Neural cell (in vitro differentiated cells): ENCODE data around the gene ZNF385C.

Experiments used
- EZH2 ChIP-seq: fragments of 200-600, 300-800 bp; shearing (Covaris generic), sonication (generic); IDR thresholded peaks from 2 replicates; pipeline ENCODE4 v1.6.1; 2014; ENCODE audit warnings: antibody characterized with exemption, low read length, borderline replicate concordance, mild to moderate bottlenecking; ENCODE audit not compliant: insufficient read depth, poor library complexity, severe bottlenecking
- RAD21 ChIP-seq: fragments of 450-650 bp; conservative IDR thresholded peaks from 2 replicates; pipeline ENCODE4 v1.6.1; 2014; ENCODE audit warnings: antibody characterized with exemption, mild to moderate bottlenecking, moderate library complexity
- REST ChIP-seq: IDR thresholded peaks from 2 replicates; pipeline ENCODE4 v1.6.1; 2012; ENCODE audit warnings: borderline replicate concordance
- TF ChIP-seq, protein P1 (sequence below): fragments of 450-650 bp; IDR thresholded peaks from 2 replicates; pipeline ENCODE4 v1.5.1; 2014; ENCODE audit warnings: antibody characterized with exemption, mild to moderate bottlenecking, moderate library complexity; ENCODE audit not compliant: poor library complexity, severe bottlenecking

- TF ChIP-seq, protein P1, sequence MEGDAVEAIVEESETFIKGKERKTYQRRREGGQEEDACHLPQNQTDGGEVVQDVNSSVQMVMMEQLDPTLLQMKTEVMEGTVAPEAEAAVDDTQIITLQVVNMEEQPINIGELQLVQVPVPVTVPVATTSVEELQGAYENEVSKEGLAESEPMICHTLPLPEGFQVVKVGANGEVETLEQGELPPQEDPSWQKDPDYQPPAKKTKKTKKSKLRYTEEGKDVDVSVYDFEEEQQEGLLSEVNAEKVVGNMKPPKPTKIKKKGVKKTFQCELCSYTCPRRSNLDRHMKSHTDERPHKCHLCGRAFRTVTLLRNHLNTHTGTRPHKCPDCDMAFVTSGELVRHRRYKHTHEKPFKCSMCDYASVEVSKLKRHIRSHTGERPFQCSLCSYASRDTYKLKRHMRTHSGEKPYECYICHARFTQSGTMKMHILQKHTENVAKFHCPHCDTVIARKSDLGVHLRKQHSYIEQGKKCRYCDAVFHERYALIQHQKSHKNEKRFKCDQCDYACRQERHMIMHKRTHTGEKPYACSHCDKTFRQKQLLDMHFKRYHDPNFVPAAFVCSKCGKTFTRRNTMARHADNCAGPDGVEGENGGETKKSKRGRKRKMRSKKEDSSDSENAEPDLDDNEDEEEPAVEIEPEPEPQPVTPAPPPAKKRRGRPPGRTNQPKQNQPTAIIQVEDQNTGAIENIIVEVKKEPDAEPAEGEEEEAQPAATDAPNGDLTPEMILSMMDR = no peak
- TF ChIP-seq EZH2 (no peak), RAD21 (no peak), REST (no peak)
These were observed 13.7 kb upstream of the ZNF385C start for GRCh38 chr17:42111871-42112551.
